ENCODE results near the gene ANAPC2.

Gene ANAPC2

GRCh38 chr9:137157618-137158415 lies 30.5 kb downstream of the ANAPC2 start:
- H3K4me3 ChIP-seq (ENCODE audit: low read depth, low read length) = no peak overlapping the region
- DNase-seq = no peak
- TF ChIP-seq CTCF (IDR thresholded peaks at IDR 0.05; ENCODE audit: low read depth, low read length) = no peak
- H3K9me3 ChIP-seq = no peaks in the 10 kb centered on the region
- no peaks in the 10 kb centered on the region; the same call in 1 of the 2 replicates for H3K4me1 ChIP-seq
- H3K36me3 ChIP-seq = no peaks in the 10 kb centered on the region
- no peaks in the 10 kb centered on the region for H3K27me3 ChIP-seq

GRCh38 chr9:137156567-137157375 lies 31.6 kb downstream of the ANAPC2 start:
- H3K27me3 ChIP-seq = no peaks in the 10 kb centered on the region
- TF ChIP-seq CTCF (IDR thresholded peaks at IDR 0.05; ENCODE audit: low read depth, low read length) = no peak
- H3K4me3 ChIP-seq (ENCODE audit: low read depth, low read length) = no peak overlapping the region
- no peaks in the 10 kb centered on the region for H3K9me3 ChIP-seq
- DNase-seq = peak; percentile 54
- H3K4me1 ChIP-seq = no peaks in the 10 kb centered on the region; the same call in 1 of the 2 replicates
- H3K36me3 ChIP-seq = no peaks in the 10 kb centered on the region

GRCh38 chr9:137152844-137153405 lies 35.4 kb downstream of the ANAPC2 start:
- Histone ChIP-seq H3K36me3 (no peaks in the 10 kb centered on the region), H3K4me3 (ENCODE audit: low read depth, low read length) (no peak overlapping the region), H3K9me3 (no peaks in the 10 kb centered on the region), H3K27me3 (no peaks in the 10 kb centered on the region), H3K4me1 (peaks cover 9% of the 10 kb centered on the region)
- no peak for TF ChIP-seq CTCF (IDR thresholded peaks at IDR 0.05; ENCODE audit: low read depth, low read length)
- DNase-seq = no peak

- no peaks in the 10 kb centered on the region for H3K27me3 ChIP-seq
- no peak overlapping the region for H3K4me3 ChIP-seq (ENCODE audit: low read depth, low read length)
- DNase-seq = peak; percentile 98
- H3K4me1 ChIP-seq = peaks cover 9% of the 10 kb centered on the region
- TF ChIP-seq CTCF (IDR thresholded peaks at IDR 0.05; ENCODE audit: low read depth, low read length) = no peak
- no peaks in the 10 kb centered on the region for H3K36me3 ChIP-seq
- no peaks in the 10 kb centered on the region for H3K9me3 ChIP-seq
Measured at GRCh38 chr9:137150617-137151457, 37.5 kb downstream of the ANAPC2 start.

GRCh38 chr9:137149942-137150616 lies 38.3 kb downstream of the ANAPC2 start:
- peak; percentile 98 for DNase-seq
- H3K36me3 ChIP-seq = no peaks in the 10 kb centered on the region
- no peaks in the 10 kb centered on the region for H3K27me3 ChIP-seq
- peak overlapping the region; percentile 6; the same call in 1 of the 2 replicates for H3K4me3 ChIP-seq (ENCODE audit: low read depth, low read length)
- TF ChIP-seq CTCF (IDR thresholded peaks at IDR 0.05; ENCODE audit: low read depth, low read length) = no peak
- no peaks in the 10 kb centered on the region for H3K9me3 ChIP-seq
- H3K4me1 ChIP-seq = peaks cover 9% of the 10 kb centered on the region
